ENCODE data around the gene COG3. TPM values are rescaled to one million over a fixed set of nuclear protein-coding genes. Genes with fewer than 3 reads are reported as not detected.
A peak's percentile ranks its signal among the peaks of the same experiment; 100 is the strongest.

COG3 gene
- total RNA-seq, 1 donor from 2014 or later: 22.2 TPM

GRCh38 chr13:45542391-45542790 lies 77.7 kb downstream of the COG3 start:
- DNase-seq (ENCODE audit: low read depth in 2 of 2): no peak

GRCh38 chr13:45542878-45543277 lies 78.1 kb downstream of the COG3 start:
- DNase-seq (ENCODE audit: low read depth in 2 of 2): no peak

GRCh38 chr13:45544520-45544919 lies 79.8 kb downstream of the COG3 start:
- no peak for DNase-seq (ENCODE audit: low read depth in 2 of 2)

GRCh38 chr13:45545686-45546409 lies 81.1 kb downstream of the COG3 start:
- DNase-seq (ENCODE audit: low read depth in 2 of 2): no peak

DNA sequence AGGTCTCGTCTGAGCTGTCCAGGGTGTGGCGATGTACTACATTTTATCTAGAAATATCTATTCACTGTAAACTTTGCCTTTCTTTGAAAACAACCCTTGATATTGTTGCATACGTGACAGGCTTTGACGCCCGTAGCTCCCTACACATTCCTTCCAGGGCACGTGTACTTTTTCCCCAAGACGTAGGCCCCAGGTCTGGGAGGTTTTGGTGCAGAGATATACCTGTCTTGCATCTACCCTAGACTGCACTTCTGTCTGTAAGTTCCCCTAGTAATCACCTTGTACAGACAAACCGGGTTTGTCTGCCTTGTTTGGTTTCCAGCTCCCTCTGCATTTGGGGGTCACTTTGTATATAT lies 81.6 kb downstream of the COG3 start:
- DNase-seq (ENCODE audit: low read depth in 2 of 2): no peak

DNA sequence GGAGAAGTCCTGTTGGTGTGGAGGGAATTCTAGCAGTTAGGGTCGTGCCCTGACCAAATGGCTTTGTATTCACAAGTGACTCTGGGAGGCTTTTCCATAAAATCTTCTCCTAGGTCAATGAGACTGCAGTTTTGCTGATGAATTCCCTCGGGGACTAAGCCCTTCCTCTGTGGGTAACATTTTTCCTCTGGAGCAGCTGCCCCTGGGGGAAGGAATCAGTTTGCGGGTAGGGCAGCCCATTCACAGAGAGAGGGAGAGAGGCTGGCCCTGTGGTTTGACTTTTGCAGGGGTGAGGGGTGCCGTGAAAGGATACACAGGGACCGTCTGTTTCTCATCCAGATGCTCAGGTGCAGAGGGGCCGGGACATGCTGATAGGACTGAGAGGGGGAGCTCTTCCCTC lies 83.5 kb downstream of the COG3 start:
- no peak for DNase-seq (ENCODE audit: low read depth in 2 of 2)

- no peak for DNase-seq (ENCODE audit: low read depth in 2 of 2)
Observed at GRCh38 chr13:45554604-45555109, 89.9 kb downstream of the COG3 start.

DNA sequence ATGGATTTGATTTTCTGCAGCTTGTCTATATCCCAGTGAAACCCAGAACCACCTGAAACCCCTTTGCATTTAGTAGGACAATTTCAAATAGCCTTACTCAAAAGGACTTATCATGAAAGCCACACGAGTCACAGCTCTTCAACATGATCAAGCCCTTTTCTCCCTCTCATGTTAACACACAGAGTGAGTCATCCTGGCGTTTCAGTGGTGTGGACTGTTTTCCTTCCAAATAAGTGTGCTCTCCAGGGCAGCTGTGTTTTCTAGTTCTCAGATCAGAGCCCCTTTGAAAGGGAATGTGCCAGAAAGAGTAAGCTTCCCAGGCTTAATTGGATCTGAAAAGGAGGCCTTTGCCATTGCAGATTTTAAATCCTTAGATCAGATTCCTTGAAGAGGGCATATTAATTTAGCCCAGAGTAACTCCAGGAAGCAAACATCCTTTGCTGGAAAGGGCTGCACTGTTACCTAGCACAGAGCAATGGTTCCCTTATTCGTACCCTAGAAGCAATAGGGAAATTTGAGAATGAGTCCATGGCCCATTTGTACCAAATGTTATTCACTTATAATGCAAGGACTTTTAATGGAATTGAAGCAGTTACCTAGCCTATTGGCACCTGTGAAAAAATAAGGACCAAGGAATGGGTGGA lies 99.5 kb downstream of the COG3 start:
- peak in 1 of 2 donors; percentile 30 for DNase-seq (ENCODE audit: low read depth in 2 of 2)

GRCh38 chr13:45565331-45565730 lies 100.6 kb downstream of the COG3 start:
- no peak for DNase-seq (ENCODE audit: low read depth in 2 of 2)

GRCh38 chr13:45575146-45575829 lies 110.5 kb downstream of the COG3 start:
- DNase-seq (ENCODE audit: low read depth in 2 of 2): no peak

- DNase-seq (ENCODE audit: low read depth in 2 of 2): no peak
Observed at GRCh38 chr13:45575830-45576180, 111.1 kb downstream of the COG3 start.

GRCh38 chr13:45576466-45576865 lies 111.7 kb downstream of the COG3 start:
- no peak for DNase-seq (ENCODE audit: low read depth in 2 of 2)

DNA sequence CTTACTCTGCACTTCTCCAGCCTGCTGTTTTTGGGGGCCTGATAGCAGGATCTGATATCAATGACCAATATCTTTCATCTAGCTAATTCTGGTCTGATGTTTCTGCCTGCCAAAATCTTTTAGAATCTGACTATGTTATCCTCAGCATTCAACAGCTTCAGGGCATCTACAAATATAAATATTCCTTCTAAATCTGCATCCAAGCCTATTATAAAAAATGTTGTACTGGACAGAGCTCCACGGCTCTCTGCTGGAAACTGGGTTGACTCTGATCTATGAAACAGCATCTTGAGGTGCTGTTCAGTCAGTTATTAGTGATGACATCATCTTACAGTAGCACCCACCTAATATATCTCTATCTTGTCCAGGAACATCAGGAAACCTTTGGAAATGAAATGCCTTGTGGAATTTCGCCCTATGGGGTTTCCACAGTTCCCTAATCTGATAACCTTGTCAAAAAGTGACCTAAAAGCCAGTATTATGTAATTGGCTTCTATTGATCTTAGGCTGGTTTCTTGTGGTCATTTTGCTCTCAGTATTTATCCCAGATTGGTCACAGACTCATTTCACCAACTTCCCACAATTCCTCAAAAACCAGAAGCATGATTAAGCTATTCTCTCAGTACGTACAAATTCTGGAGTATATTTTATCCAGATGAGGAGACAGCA lies 117.8 kb downstream of the COG3 start:
- DNase-seq (ENCODE audit: low read depth in 2 of 2): no peak

GRCh38 chr13:45584816-45585215 lies 120.1 kb downstream of the COG3 start:
- DNase-seq (ENCODE audit: low read depth in 2 of 2): peak in 1 of 2 donors; percentile 6

Other genes with a start within 250 kb of the COG3 start
- 1,418 and 2,740 TPM in 2 replicates for gene TPT1, start 123.8 kb upstream of the COG3 start, total RNA-seq
- gene SLC25A30, start 46.6 kb upstream of the COG3 start, total RNA-seq: 9.2 and 10.7 TPM in 2 replicates
- gene ERICH6B, start 150.8 kb downstream of the COG3 start, total RNA-seq: not detected in 2 replicates
- gene CBY2, start 237.4 kb downstream of the COG3 start, total RNA-seq: not detected in 2 replicates

All from lung microvascular endothelial cell (primary cell).